Type B pancreatic cell (in vitro differentiated cells): ENCODE data around the gene KLHL42. TPM values are rescaled to one million over a fixed set of nuclear protein-coding genes. Genes with fewer than 3 reads are reported as not detected.
A peak's percentile ranks its signal among the peaks of the same experiment; 100 is the strongest.

Experiments used
- DNase-seq: peaks from one replicate; pipeline ENCODE4 v3.0.0; 2021; ENCODE audit warnings: mixed read lengths; ENCODE audit not compliant: unreplicated experiment; ENCODE audit errors: extremely low spot score
- H3K27ac Mint-ChIP-seq: 2 replicates; pipeline ENCODE4 v1.8.0; 2021; ENCODE audit warnings: mild to moderate bottlenecking, mixed read lengths
- H3K27me3 Mint-ChIP-seq: 2 replicates; pipeline ENCODE4 v1.8.0; 2021; ENCODE audit warnings: mixed read lengths
- H3K36me3 Mint-ChIP-seq: 2 replicates; pipeline ENCODE4 v1.8.0; 2021; ENCODE audit warnings: mixed read lengths
- H3K4me1 Mint-ChIP-seq: one replicate; pipeline ENCODE4 v1.8.0; 2021; ENCODE audit warnings: mixed read lengths; ENCODE audit not compliant: unreplicated experiment
- H3K4me3 Mint-ChIP-seq: 2 replicates; pipeline ENCODE4 v1.8.0; 2021; ENCODE audit warnings: mild to moderate bottlenecking, mixed read lengths
- H3K9me3 Mint-ChIP-seq: 2 replicates; pipeline ENCODE4 v1.8.0; 2021; ENCODE audit warnings: mixed read lengths
- total RNA-seq: library from RNA; stranded (reverse); gene quantifications from 2 replicates; pipeline ENCODE4 v1.2.1, GENCODE V29; 2021; ENCODE audit warnings: low replicate concordance
- TF ChIP-seq, protein P1 (sequence below): fragments of 200-600 bp; sonication (generic); conservative IDR thresholded peaks from 2 replicates; pipeline ENCODE4 v1.5.0; 2021; ENCODE audit warnings: antibody characterized with exemption, mild to moderate bottlenecking

Gene KLHL42
- total RNA-seq, 1 donor from 2014 or later, result 30.6 TPM

DNA sequence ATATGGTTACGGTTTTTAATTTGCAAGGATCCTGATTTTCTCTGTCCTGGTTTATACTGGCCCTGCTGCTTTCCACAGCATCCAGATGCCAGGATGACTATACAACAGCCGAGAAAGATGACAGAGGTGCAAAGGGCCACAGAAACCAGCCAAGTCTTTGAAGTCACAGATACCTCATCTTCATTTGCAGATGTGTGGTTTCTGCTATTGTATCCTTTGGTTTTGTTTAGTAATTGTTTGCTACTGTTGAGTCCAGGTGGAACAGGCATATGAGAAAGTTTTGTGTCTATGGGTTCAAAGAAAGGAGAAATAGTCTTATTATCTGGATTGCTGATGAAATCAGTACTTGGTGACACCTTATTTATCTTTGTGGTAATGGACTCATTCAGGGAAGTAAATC is 17.3 kb upstream of the KLHL42 start:
- no peaks in the 10 kb centered on the region for H3K27me3 Mint-ChIP-seq
- TF ChIP-seq, protein P1, sequence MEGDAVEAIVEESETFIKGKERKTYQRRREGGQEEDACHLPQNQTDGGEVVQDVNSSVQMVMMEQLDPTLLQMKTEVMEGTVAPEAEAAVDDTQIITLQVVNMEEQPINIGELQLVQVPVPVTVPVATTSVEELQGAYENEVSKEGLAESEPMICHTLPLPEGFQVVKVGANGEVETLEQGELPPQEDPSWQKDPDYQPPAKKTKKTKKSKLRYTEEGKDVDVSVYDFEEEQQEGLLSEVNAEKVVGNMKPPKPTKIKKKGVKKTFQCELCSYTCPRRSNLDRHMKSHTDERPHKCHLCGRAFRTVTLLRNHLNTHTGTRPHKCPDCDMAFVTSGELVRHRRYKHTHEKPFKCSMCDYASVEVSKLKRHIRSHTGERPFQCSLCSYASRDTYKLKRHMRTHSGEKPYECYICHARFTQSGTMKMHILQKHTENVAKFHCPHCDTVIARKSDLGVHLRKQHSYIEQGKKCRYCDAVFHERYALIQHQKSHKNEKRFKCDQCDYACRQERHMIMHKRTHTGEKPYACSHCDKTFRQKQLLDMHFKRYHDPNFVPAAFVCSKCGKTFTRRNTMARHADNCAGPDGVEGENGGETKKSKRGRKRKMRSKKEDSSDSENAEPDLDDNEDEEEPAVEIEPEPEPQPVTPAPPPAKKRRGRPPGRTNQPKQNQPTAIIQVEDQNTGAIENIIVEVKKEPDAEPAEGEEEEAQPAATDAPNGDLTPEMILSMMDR, result no peak
- peaks cover 16% of the 10 kb centered on the region for H3K36me3 Mint-ChIP-seq
- DNase-seq, result no peak
- H3K4me3 Mint-ChIP-seq, result no peak overlapping the region
- no peaks in the 10 kb centered on the region for H3K4me1 Mint-ChIP-seq
- H3K27ac Mint-ChIP-seq, result no peak overlapping the region
- no peaks in the 10 kb centered on the region for H3K9me3 Mint-ChIP-seq

- TF ChIP-seq, protein P1, result no peak
- Mint-ChIP-seq H3K36me3 (peaks cover 13% of the 10 kb centered on the region), H3K4me3 (no peak overlapping the region), H3K27me3 (no peaks in the 10 kb centered on the region), H3K9me3 (no peaks in the 10 kb centered on the region), H3K4me1 (no peaks in the 10 kb centered on the region), H3K27ac (no peak overlapping the region)
- DNase-seq, result no peak
Measured at GRCh38 chr12:27766587-27766986, 13.4 kb upstream of the KLHL42 start.

DNA sequence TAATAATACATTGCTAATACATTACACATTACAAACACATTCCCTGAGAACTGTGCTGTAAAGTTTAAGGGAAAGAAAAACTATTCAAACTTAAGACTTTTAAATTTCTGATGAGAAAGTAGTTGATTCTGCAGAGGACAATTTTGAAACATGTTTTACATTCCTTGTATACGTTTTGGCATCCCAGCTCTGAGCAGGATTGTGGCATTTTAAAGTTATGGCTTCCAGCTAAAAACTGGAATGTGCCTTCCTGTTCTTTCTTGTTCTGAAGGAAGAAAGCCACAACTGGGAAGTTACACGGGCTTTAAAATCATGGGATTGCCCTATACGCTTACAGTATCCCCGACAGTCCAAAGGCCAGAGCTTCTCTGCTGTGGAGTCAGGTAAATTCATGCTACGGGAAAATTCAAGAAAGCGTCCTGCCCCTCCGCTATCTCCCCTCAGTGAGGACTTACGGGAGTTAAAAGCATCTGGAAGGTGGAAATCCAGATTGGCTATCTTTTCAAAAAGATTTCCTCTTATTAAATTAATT is 10.8 kb upstream of the KLHL42 start:
- no peak overlapping the region for H3K27ac Mint-ChIP-seq
- TF ChIP-seq, protein P1, result no peak
- H3K36me3 Mint-ChIP-seq, result peaks cover 3% of the 10 kb centered on the region
- no peaks in the 10 kb centered on the region for H3K9me3 Mint-ChIP-seq
- no peak overlapping the region for H3K4me3 Mint-ChIP-seq
- no peaks in the 10 kb centered on the region for H3K4me1 Mint-ChIP-seq
- no peak for DNase-seq
- no peaks in the 10 kb centered on the region for H3K27me3 Mint-ChIP-seq

DNA sequence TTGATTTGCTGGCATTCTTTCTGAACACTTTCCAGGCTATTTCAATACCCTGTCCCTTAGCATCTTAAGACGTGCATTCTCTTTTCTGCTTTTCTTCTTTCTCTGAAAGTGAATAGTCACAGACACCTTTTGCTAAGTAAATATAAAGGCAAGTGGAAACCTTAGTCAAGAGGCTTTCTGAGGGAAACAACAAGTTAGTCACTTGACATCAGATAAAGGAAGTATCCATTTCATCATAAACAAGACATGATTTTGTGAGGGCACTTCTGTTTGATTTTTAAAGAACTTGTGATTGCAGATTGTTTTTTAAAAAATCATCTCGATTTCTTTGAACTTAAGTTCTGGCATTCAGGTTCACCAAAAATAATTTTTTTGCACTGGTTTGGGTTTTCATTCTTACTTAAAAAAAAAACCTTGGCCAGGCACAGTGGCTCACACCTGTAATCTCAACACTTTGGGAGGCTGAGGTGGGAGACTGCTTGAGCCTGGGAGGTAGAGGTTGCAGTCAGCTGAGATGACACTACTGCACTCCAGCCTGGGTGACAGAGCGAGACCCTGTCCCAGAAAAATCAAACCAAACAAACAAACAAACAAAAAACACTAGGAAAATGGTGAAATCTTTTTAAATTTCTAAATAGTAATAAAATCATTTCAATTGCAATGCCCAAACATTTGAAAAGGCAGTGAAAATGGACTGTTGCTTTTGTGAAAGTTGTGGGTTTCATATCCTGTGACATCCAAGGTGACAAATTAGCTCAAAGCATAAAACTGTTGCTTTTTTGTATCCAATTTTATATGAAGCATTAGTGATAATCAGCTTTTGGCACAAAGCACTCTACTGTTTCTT is 8.3 kb upstream of the KLHL42 start:
- no peaks in the 10 kb centered on the region for H3K4me1 Mint-ChIP-seq
- no peak for DNase-seq
- H3K27ac Mint-ChIP-seq, result no peak overlapping the region
- H3K4me3 Mint-ChIP-seq, result no peak overlapping the region
- peaks cover 3% of the 10 kb centered on the region for H3K36me3 Mint-ChIP-seq
- TF ChIP-seq, protein P1, result no peak
- H3K27me3 Mint-ChIP-seq, result no peaks in the 10 kb centered on the region
- H3K9me3 Mint-ChIP-seq, result no peaks in the 10 kb centered on the region

- DNase-seq, result no peak
- TF ChIP-seq, protein P1, result no peak
- Mint-ChIP-seq H3K4me3 (peak overlapping the region; percentile 2), H3K4me1 (no peaks in the 10 kb centered on the region), H3K27ac (no peak overlapping the region), H3K27me3 (no peaks in the 10 kb centered on the region), H3K36me3 (peaks cover 3% of the 10 kb centered on the region), H3K9me3 (no peaks in the 10 kb centered on the region)
Measured at GRCh38 chr12:27772328-27773049, 7.5 kb upstream of the KLHL42 start.
